SU-DHL-6 (cell line): Measurements from ENCODE around the gene PRTN3.

Experiments used
- H2AFZ ChIP-seq: fragments of 200-600 bp; sonication (generic); 2 replicates; pipeline ENCODE4 v1.6.1; 2014; ENCODE audit warnings: low read depth, mild to moderate bottlenecking, moderate library complexity, mixed read lengths, antibody characterized with exemption, low read length; ENCODE audit not compliant: severe bottlenecking
- H3F3A ChIP-seq: fragments of 200-600 bp; shearing (Covaris generic); 2 replicates; pipeline ENCODE4 v1.6.0; 2016; ENCODE audit warnings: antibody characterized with exemption, mild to moderate bottlenecking; ENCODE audit not compliant: insufficient read depth
- H3K27ac ChIP-seq: fragments of 200-600 bp; sonication (generic); 2 replicates; pipeline ENCODE4 v1.5.1; 2016; ENCODE audit warnings: low read depth, mild to moderate bottlenecking, low read length, moderate library complexity, mixed read lengths
- H3K27me3 ChIP-seq: fragments of 200-600 bp; sonication (generic), shearing (Covaris generic); 2 replicates; pipeline ENCODE4 v1.6.0; 2014; ENCODE audit warnings: mild to moderate bottlenecking, low read length
- H3K36me3 ChIP-seq: fragments of 200-600 bp; sonication (generic); 2 replicates; pipeline ENCODE4 v1.6.1; 2014; ENCODE audit warnings: mild to moderate bottlenecking, low read length, mixed read lengths
- H3K4me2 ChIP-seq: fragments of 300-600, 200-600 bp; shearing (Covaris generic), sonication (generic); 2 replicates; pipeline ENCODE4 v1.6.0; 2014; ENCODE audit warnings: low read length, low read depth, mild to moderate bottlenecking; ENCODE audit not compliant: poor library complexity, severe bottlenecking
- H3K4me3 ChIP-seq: fragments of 200-600 bp; sonication (generic); 2 replicates; pipeline ENCODE4 v1.5.1; 2014; ENCODE audit warnings: antibody characterized with exemption, low read length, mild to moderate bottlenecking, mixed read lengths; ENCODE audit not compliant: insufficient read depth, poor library complexity, severe bottlenecking
- H3K79me2 ChIP-seq: fragments of 200-600 bp; sonication (generic); 2 replicates; pipeline ENCODE4 v1.6.1; 2014; ENCODE audit warnings: mild to moderate bottlenecking, low read length, moderate library complexity; ENCODE audit not compliant: insufficient read depth
- H3K9ac ChIP-seq: fragments of 200-600 bp; sonication (generic); 2 replicates; pipeline ENCODE4 v1.7.0; 2014; ENCODE audit warnings: mild to moderate bottlenecking, low read length
- H3K9me2 ChIP-seq: fragments of 200-600 bp; sonication (generic); replicated peaks from 2 replicates; pipeline ENCODE4 v1.6.1; 2014; ENCODE audit warnings: low read length; ENCODE audit not compliant: insufficient read depth
- H3K9me3 ChIP-seq: fragments of 200-600 bp; sonication (generic); 2 replicates; pipeline ENCODE4 v1.6.1; 2014; ENCODE audit warnings: low read length, mixed read lengths; ENCODE audit not compliant: insufficient read depth
- H4K20me1 ChIP-seq: fragments of 200-600 bp; sonication (generic); 2 replicates; pipeline ENCODE4 v1.6.1; 2014; ENCODE audit warnings: low read depth, mild to moderate bottlenecking, antibody characterized with exemption, low read length, moderate library complexity, mixed read lengths
- CTCF ChIP-seq: fragments of 200-600 bp; sonication (generic); IDR thresholded peaks from one replicate; pipeline ENCODE4 v1.5.1; 2017; ENCODE audit warnings: antibody characterized with exemption, mild to moderate bottlenecking, low read length, moderate library complexity; ENCODE audit not compliant: insufficient read depth, poor library complexity, severe bottlenecking
- EZH2phosphoT487 ChIP-seq: fragments of 200-600 bp; sonication (generic), shearing (Covaris generic); conservative IDR thresholded peaks from 2 replicates; pipeline ENCODE4 v1.6.1; 2018; ENCODE audit warnings: mild to moderate bottlenecking, antibody characterized with exemption, low read length, moderate library complexity, mixed read lengths

Gene PRTN3

GRCh38 chr19:807627-808422, 33.0 kb upstream of the PRTN3 start:
- Histone ChIP-seq H3K9ac (no peak overlapping the region), H3K27me3 (no peaks in the 10 kb centered on the region), H3K79me2 (peaks cover 40% of the 10 kb centered on the region), H3K9me3 (no peaks in the 10 kb centered on the region), H2AFZ (no peak overlapping the region), H3K27ac (no peak overlapping the region), H3K4me3 (no peak overlapping the region), H3K4me2 (no peak overlapping the region), H4K20me1 (peaks cover 12% of the 10 kb centered on the region), H3K9me2 (no peaks in the 10 kb centered on the region), H3F3A (peaks cover 20% of the 10 kb centered on the region), H3K36me3 (peaks cover 15% of the 10 kb centered on the region; the same call in 1 of the 2 replicates)
- TF ChIP-seq EZH2phosphoT487 (no peak), CTCF (no peak)

GRCh38 chr19:808423-808775, 32.4 kb upstream of the PRTN3 start:
- no peak overlapping the region for H3K27ac ChIP-seq
- H3K9ac ChIP-seq, result no peak overlapping the region
- H3K4me3 ChIP-seq, result no peak overlapping the region
- H3K27me3 ChIP-seq, result no peaks in the 10 kb centered on the region
- no peaks in the 10 kb centered on the region for H3K9me3 ChIP-seq
- H4K20me1 ChIP-seq, result peaks cover 10% of the 10 kb centered on the region; the same call in 1 of the 2 replicates
- TF ChIP-seq EZH2phosphoT487 (no peak), CTCF (no peak)
- peaks cover 20% of the 10 kb centered on the region for H3F3A ChIP-seq
- peaks cover 35% of the 10 kb centered on the region for H3K79me2 ChIP-seq
- H3K9me2 ChIP-seq, result no peaks in the 10 kb centered on the region
- no peak overlapping the region for H2AFZ ChIP-seq
- peaks cover 15% of the 10 kb centered on the region; the same call in 1 of the 2 replicates for H3K36me3 ChIP-seq
- no peak overlapping the region for H3K4me2 ChIP-seq

GRCh38 chr19:810077-810855, 30.5 kb upstream of the PRTN3 start:
- TF ChIP-seq EZH2phosphoT487, result no peak
- no peak for TF ChIP-seq CTCF
- Histone ChIP-seq H2AFZ (no peak overlapping the region), H3K27me3 (no peaks in the 10 kb centered on the region), H3K9me3 (no peaks in the 10 kb centered on the region), H3K79me2 (peaks cover 16% of the 10 kb centered on the region; the same call in 1 of the 2 replicates), H3K9me2 (no peaks in the 10 kb centered on the region), H3K4me3 (no peak overlapping the region), H3F3A (peaks cover 20% of the 10 kb centered on the region), H3K36me3 (peaks cover 12% of the 10 kb centered on the region; the same call in 1 of the 2 replicates), H3K9ac (no peak overlapping the region), H4K20me1 (peaks cover 10% of the 10 kb centered on the region; the same call in 1 of the 2 replicates), H3K27ac (no peak overlapping the region), H3K4me2 (no peak overlapping the region)
